Fibroblast of skin of abdomen (primary cell): ENCODE results near the gene MRPS15.
"Not testable (repeated sequence)": the region's sequence is repeated elsewhere in the genome, so short reads cannot be mapped to it uniquely, and the experiment has no call there.

Experiments used
- DNase-seq: peaks from one replicate; pipeline ENCODE4 v3.0.0-alpha.2; 2013

MRPS15 gene

GRCh38 chr1:36482724-36483388, 18.7 kb upstream of the MRPS15 start, which contains the start of gene CSF3R:
TSS of gene CSF3R (minus strand) at chr1:36482913. CDS start at chr1:36479496, 3,417 bp downstream.
- no peak for DNase-seq

- no peak for DNase-seq
These were observed 17.9 kb upstream of the MRPS15 start for GRCh38 chr1:36481771-36482723.

GRCh38 chr1:36481091-36481490, 16.9 kb upstream of the MRPS15 start:
- DNase-seq = no peak

GRCh38 chr1:36480161-36480560, 16.0 kb upstream of the MRPS15 start:
- no peak for DNase-seq

- no peak for DNase-seq
These were observed 15.4 kb upstream of the MRPS15 start for GRCh38 chr1:36479505-36480051.

GRCh38 chr1:36477615-36478014, 13.4 kb upstream of the MRPS15 start:
- not testable (repeated sequence) for DNase-seq

- no peak for DNase-seq
These were observed 12.8 kb upstream of the MRPS15 start for GRCh38 chr1:36476945-36477344.

- DNase-seq = no peak
These were observed 11.9 kb upstream of the MRPS15 start for GRCh38 chr1:36475910-36476604.

- DNase-seq = no peak
These were observed 11.2 kb upstream of the MRPS15 start for GRCh38 chr1:36475341-36475740.

- no peak for DNase-seq
These were observed 8.5 kb upstream of the MRPS15 start for GRCh38 chr1:36472656-36473055.

- DNase-seq = no peak
These were observed 7.9 kb upstream of the MRPS15 start for GRCh38 chr1:36471830-36472641.

- no peak for DNase-seq
These were observed 5.0 kb upstream of the MRPS15 start for GRCh38 chr1:36469163-36469562.

GRCh38 chr1:36467700-36468455, 3.7 kb upstream of the MRPS15 start:
- no peak for DNase-seq

GRCh38 chr1:36467027-36467410, 2.8 kb upstream of the MRPS15 start:
- no peak for DNase-seq

GRCh38 chr1:36466370-36467026, 2.3 kb upstream of the MRPS15 start:
- DNase-seq = no peak

- DNase-seq = peak; percentile 6
These were observed 1.7 kb upstream of the MRPS15 start for GRCh38 chr1:36465731-36466369.

GRCh38 chr1:36464605-36465393, 615 bp upstream of the MRPS15 start:
- DNase-seq = no peak

- no peak for DNase-seq
These were observed 751 bp downstream of the MRPS15 start for GRCh38 chr1:36463463-36463802.

- no peak for DNase-seq
These were observed 5.3 kb downstream of the MRPS15 start for GRCh38 chr1:36458910-36459309.
